H1 (cell line): ENCODE results near the gene VWA7. TPM values are rescaled to one million over a fixed set of nuclear protein-coding genes. Genes with fewer than 3 reads are reported as not detected.

ENCODE experiments used
- EGR1 ChIP-seq: IDR thresholded peaks from 2 replicates; pipeline ENCODE4 v1.6.1; 2011; ENCODE audit warnings: low read depth, low read length, borderline replicate concordance
- GTF2F1 ChIP-seq: IDR thresholded peaks from 2 replicates; pipeline ENCODE4 v1.6.1; 2012; ENCODE audit warnings: low read depth, low read length, improper control_type of control experiment, borderline replicate concordance
- HDAC2 ChIP-seq, 2 experiments: fragments of 300-600 bp in 1 of 2; sonication (generic) in 1 of 2; IDR thresholded peaks; 2 replicates each; pipeline ENCODE4 v1.6.1; 2011 to 2012; ENCODE audit warnings: low read depth in 2 of 2, low read length in 2 of 2, mild to moderate bottlenecking in 2 of 2, moderate library complexity in 2 of 2, borderline replicate concordance in 1 of 2, inconsistent platforms in 1 of 2
- JUN ChIP-seq: IDR thresholded peaks from 2 replicates; pipeline ENCODE4 v1.6.1; 2011; ENCODE audit warnings: low read depth, mild to moderate bottlenecking, improper control_type of control experiment, low read length
- RFX5 ChIP-seq: IDR thresholded peaks from 2 replicates; pipeline ENCODE4 v1.6.1; 2011; ENCODE audit warnings: low read depth, low read length, improper control_type of control experiment, borderline replicate concordance
- SP1 ChIP-seq: IDR thresholded peaks from 2 replicates; pipeline ENCODE4 v1.6.1; 2011; ENCODE audit warnings: low read depth, low read length
- SP4 ChIP-seq: IDR thresholded peaks from 2 replicates; pipeline ENCODE4 v1.6.1; 2012; ENCODE audit warnings: low read length, inconsistent platforms
- TAF7 ChIP-seq: optimal IDR thresholded peaks from 2 replicates; pipeline ENCODE3; 2011; ENCODE audit warnings: low read depth, mild to moderate bottlenecking, inconsistent platforms, low read length, moderate library complexity, borderline replicate concordance
- TBP ChIP-seq: IDR thresholded peaks from 2 replicates; pipeline ENCODE4 v1.6.1; 2011; ENCODE audit warnings: low read depth, low read length, improper control_type of control experiment
- polyA plus RNA-seq, 7 experiments: library from polyadenylated mRNA; depleted of rRNA in 3 of 7; stranded (reverse) in 5 of 7; unstranded in 2 of 7; fragments of >200 nt in 5 of 7; fragments of 200-250 nt in 2 of 7; gene quantifications; 1 replicate in 5 of 7; 2 replicates in 1 of 7; 4 replicates in 1 of 7; pipeline versions ENCODE4 v1.2.1 to v1.2.3, GENCODE V29; 2011 to 2013; ENCODE audit warnings: missing spikeins in 2 of 7, mixed read lengths in 2 of 7
- total RNA-seq: library from RNA; stranded (reverse); fragmentation: NEBNext Ultra II Directional; extraction: Animal tissue kit (Norgen Biotek cat#: 25700); gene quantifications from 2 replicates; pipeline ENCODE4 v1.2.1, GENCODE V29; 2021
- TF ChIP-seq, protein P1 (sequence below): IDR thresholded peaks from 2 replicates; pipeline ENCODE4 v1.6.1; 2012; ENCODE audit warnings: inconsistent platforms

VWA7 gene
- total and polyA plus RNA-seq, 2 of the 8 experiments (the other 6 are each of a cell fraction or from before 2014, with no cell fraction given) = 0.82 to 2.1 TPM

GRCh38 chr6:31739639-31740396, 37.3 kb downstream of the VWA7 start, which contains the start of gene MSH5 (continued):
- 0 out of 2 replicates have a peak, but pooled peaks have one; percentile 28 for TF ChIP-seq RFX5
- peak; percentile 90 for TF ChIP-seq SP1
- TF ChIP-seq JUN = no peak
- peak; percentile 93; the same call in 1 of the 2 replicates for TF ChIP-seq SP4
- TF ChIP-seq TBP = peak; percentile 69
- TF ChIP-seq GTF2F1 = peak; percentile 53; the same call in 1 of the 2 replicates
- TF ChIP-seq, protein P1, sequence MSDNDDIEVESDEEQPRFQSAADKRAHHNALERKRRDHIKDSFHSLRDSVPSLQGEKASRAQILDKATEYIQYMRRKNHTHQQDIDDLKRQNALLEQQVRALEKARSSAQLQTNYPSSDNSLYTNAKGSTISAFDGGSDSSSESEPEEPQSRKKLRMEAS = peak; percentile 100
- no peak for TF ChIP-seq TAF7
- TF ChIP-seq EGR1 = no peak; the same call in 1 of the 2 replicates
- TF ChIP-seq HDAC2 (IDR thresholded peaks at IDR 0.05; ENCODE audit: borderline replicate concordance in 1 of 2, low read depth in 2 of 2, low read length in 2 of 2) = peak in 1 of 2 experiments; percentile 86; a peak in 1 of 4 replicates
